Measurements from ENCODE around the gene NPR1. TPM values are rescaled to one million over a fixed set of nuclear protein-coding genes. Genes with fewer than 3 reads are reported as not detected.

The NPR1 gene
- total RNA-seq, 1 donor from 2014 or later = not detected

GRCh38 chr1:153734396-153735089, 56.1 kb downstream of the NPR1 start:
- DNase-seq = no peak
- Mint-ChIP-seq H3K36me3 (ENCODE audit: unreplicated experiment) (no peaks in the 10 kb centered on the region), H3K9me3 (ENCODE audit: unreplicated experiment) (no peaks in the 10 kb centered on the region), H3K27ac (ENCODE audit: unreplicated experiment) (no peak overlapping the region), H3K27me3 (ENCODE audit: unreplicated experiment) (peaks cover 2% of the 10 kb centered on the region), H3K4me3 (ENCODE audit: unreplicated experiment) (no peak overlapping the region), H3K4me1 (ENCODE audit: low read depth, unreplicated experiment) (peaks cover 6% of the 10 kb centered on the region)
- TF ChIP-seq CTCF (IDR thresholded peaks at IDR 0.05; ENCODE audit: partially characterized antibody, unreplicated experiment) = no peak

- peaks cover 4% of the 10 kb centered on the region for H3K4me1 Mint-ChIP-seq (ENCODE audit: low read depth, unreplicated experiment)
- no peak for DNase-seq
- no peak overlapping the region for H3K4me3 Mint-ChIP-seq (ENCODE audit: unreplicated experiment)
- H3K36me3 Mint-ChIP-seq (ENCODE audit: unreplicated experiment) = no peaks in the 10 kb centered on the region
- no peak overlapping the region for H3K27ac Mint-ChIP-seq (ENCODE audit: unreplicated experiment)
- no peaks in the 10 kb centered on the region for H3K9me3 Mint-ChIP-seq (ENCODE audit: unreplicated experiment)
- no peaks in the 10 kb centered on the region for H3K27me3 Mint-ChIP-seq (ENCODE audit: unreplicated experiment)
- no peak for TF ChIP-seq CTCF (IDR thresholded peaks at IDR 0.05; ENCODE audit: partially characterized antibody, unreplicated experiment)
Observed at GRCh38 chr1:153735090-153735420, 56.6 kb downstream of the NPR1 start.

GRCh38 chr1:153741986-153742385, 63.5 kb downstream of the NPR1 start:
- TF ChIP-seq CTCF (IDR thresholded peaks at IDR 0.05; ENCODE audit: partially characterized antibody, unreplicated experiment) = no peak
- Mint-ChIP-seq H3K27me3 (ENCODE audit: unreplicated experiment) (no peaks in the 10 kb centered on the region), H3K4me3 (ENCODE audit: unreplicated experiment) (no peak overlapping the region), H3K36me3 (ENCODE audit: unreplicated experiment) (no peaks in the 10 kb centered on the region), H3K27ac (ENCODE audit: unreplicated experiment) (no peak overlapping the region), H3K9me3 (ENCODE audit: unreplicated experiment) (peaks cover 1% of the 10 kb centered on the region), H3K4me1 (ENCODE audit: low read depth, unreplicated experiment) (peaks cover 5% of the 10 kb centered on the region)
- DNase-seq = no peak

- no peaks in the 10 kb centered on the region for H3K27me3 Mint-ChIP-seq (ENCODE audit: unreplicated experiment)
- H3K4me3 Mint-ChIP-seq (ENCODE audit: unreplicated experiment) = no peak overlapping the region
- H3K36me3 Mint-ChIP-seq (ENCODE audit: unreplicated experiment) = no peaks in the 10 kb centered on the region
- peaks cover 5% of the 10 kb centered on the region for H3K4me1 Mint-ChIP-seq (ENCODE audit: low read depth, unreplicated experiment)
- no peak for DNase-seq
- H3K9me3 Mint-ChIP-seq (ENCODE audit: unreplicated experiment) = peaks cover 1% of the 10 kb centered on the region
- TF ChIP-seq CTCF (IDR thresholded peaks at IDR 0.05; ENCODE audit: partially characterized antibody, unreplicated experiment) = no peak
- no peak overlapping the region for H3K27ac Mint-ChIP-seq (ENCODE audit: unreplicated experiment)
Observed at GRCh38 chr1:153742411-153743142, 64.1 kb downstream of the NPR1 start.

Small RNA genes lying within 50 kb of the gene (microRNA-seq; reads per million reads assigned to microRNA genes)
- not detected for gene MIR8083 (ENCODE audit: unreplicated experiment)

Other genes with a start within 250 kb of the NPR1 start
- gene S100A7, start 218.0 kb upstream of the NPR1 start, total RNA-seq (ENCODE audit: unreplicated experiment) = not detected
- 41.9 TPM for gene S100A6, start 142.7 kb upstream of the NPR1 start, total RNA-seq (ENCODE audit: unreplicated experiment)
- not detected for gene S100A5, start 137.8 kb upstream of the NPR1 start, total RNA-seq (ENCODE audit: unreplicated experiment)
- gene S100A4, start 132.9 kb upstream of the NPR1 start, total RNA-seq (ENCODE audit: unreplicated experiment) = 4.7 TPM
- gene S100A3, start 129.4 kb upstream of the NPR1 start, total RNA-seq (ENCODE audit: unreplicated experiment) = not detected
- gene S100A2, start 112.8 kb upstream of the NPR1 start, total RNA-seq (ENCODE audit: unreplicated experiment) = 1.1 TPM
- 1.1 TPM for gene S100A16, start 65.6 kb upstream of the NPR1 start, total RNA-seq (ENCODE audit: unreplicated experiment)
- gene S100A14, start 62.4 kb upstream of the NPR1 start, total RNA-seq (ENCODE audit: unreplicated experiment) = not detected
- 92.8 TPM for gene S100A13, start 51.2 kb upstream of the NPR1 start, total RNA-seq (ENCODE audit: unreplicated experiment)
- 35.4 TPM for gene S100A1, start 50.3 kb upstream of the NPR1 start, total RNA-seq (ENCODE audit: unreplicated experiment)
- gene CHTOP, start 44.6 kb upstream of the NPR1 start, total RNA-seq (ENCODE audit: unreplicated experiment) = 84.7 TPM
- gene SNAPIN, start 20.0 kb upstream of the NPR1 start, total RNA-seq (ENCODE audit: unreplicated experiment) = 30.8 TPM
- 221 TPM for gene ILF2, start 7.7 kb upstream of the NPR1 start, total RNA-seq (ENCODE audit: unreplicated experiment)
- 56.7 TPM for gene INTS3, start 49.4 kb downstream of the NPR1 start, total RNA-seq (ENCODE audit: unreplicated experiment)
- gene SLC27A3, start 96.7 kb downstream of the NPR1 start, total RNA-seq (ENCODE audit: unreplicated experiment) = 10.8 TPM
- gene GATAD2B, start 244.3 kb downstream of the NPR1 start, total RNA-seq (ENCODE audit: unreplicated experiment) = 57.6 TPM